Endothelial cell of umbilical vein (primary cell): ENCODE data around the gene RBMS3.

Experiments
- MAX ChIP-seq: IDR thresholded peaks from 2 replicates; pipeline ENCODE4 v1.6.1; 2011; ENCODE audit not compliant: insufficient read depth, insufficient read length
- MYC ChIP-seq: IDR thresholded peaks from one replicate; pipeline ENCODE4 v1.6.1; 2011; ENCODE audit warnings: mild to moderate bottlenecking, low read depth, low read length
- POLR2A ChIP-seq: IDR thresholded peaks from 2 replicates; pipeline ENCODE4 v1.6.1; 2012; ENCODE audit warnings: low read depth, mild to moderate bottlenecking, control low read depth, low read length
- POLR2AphosphoS5 ChIP-seq: IDR thresholded peaks from 2 replicates; pipeline ENCODE4 v1.6.1; 2012; ENCODE audit warnings: low read depth, mild to moderate bottlenecking, control low read depth, low read length, moderate library complexity; ENCODE audit not compliant: insufficient read depth

GRCh38 chr3:29683018-29683993 is 402.4 kb downstream of the RBMS3 start:
- TF ChIP-seq MYC (no peak), POLR2A (peak; percentile 47), MAX (no peak), POLR2AphosphoS5 (no peak)
